PFSK-1 (cell line): ENCODE results near the gene PEX7.

Experiments
- FOXP2 ChIP-seq: optimal IDR thresholded peaks from 2 replicates; pipeline ENCODE3; 2011; ENCODE audit warnings: borderline replicate concordance, control low read depth, inconsistent platforms; ENCODE audit not compliant: insufficient read depth; ENCODE audit errors: extremely low read length, extremely low read depth
- POLR2AphosphoS5 ChIP-seq: IDR thresholded peaks from 2 replicates; pipeline ENCODE4 v1.6.1; 2012; ENCODE audit warnings: low read depth, mild to moderate bottlenecking, control low read depth, low read length, moderate library complexity
- REST ChIP-seq, 2 experiments: IDR thresholded peaks; 2 replicates each; pipeline versions ENCODE4 v1.6.1 to v1.8.0; 2011 to 2012; ENCODE audit warnings: low read depth in 2 of 2, low read length in 2 of 2, control low read depth in 1 of 2, inconsistent platforms in 1 of 2, mild to moderate bottlenecking in 1 of 2, moderate library complexity in 1 of 2; ENCODE audit not compliant: insufficient read depth in 1 of 2
- SIN3A ChIP-seq: IDR thresholded peaks from 2 replicates; pipeline ENCODE4 v1.6.1; 2012; ENCODE audit warnings: mild to moderate bottlenecking, low read length, moderate library complexity, borderline replicate concordance; ENCODE audit not compliant: insufficient read depth
- TAF1 ChIP-seq: IDR thresholded peaks from 2 replicates; pipeline ENCODE4 v1.6.1; 2012; ENCODE audit warnings: low read length, control low read depth, borderline replicate concordance; ENCODE audit not compliant: insufficient read depth

PEX7 gene

GRCh38 chr6:136955123-136955522, 132.7 kb downstream of the PEX7 start:
- TF ChIP-seq SIN3A (no peak), POLR2AphosphoS5 (no peak), FOXP2 (no peak), TAF1 (no peak), REST (IDR thresholded peaks at IDR 0.05; ENCODE audit: insufficient read depth in 1 of 2, low read depth in 2 of 2, low read length in 2 of 2) (no peak)

- TF ChIP-seq REST (IDR thresholded peaks at IDR 0.05; ENCODE audit: insufficient read depth in 1 of 2, low read depth in 2 of 2, low read length in 2 of 2), result no peak
- TF ChIP-seq SIN3A, result no peak
- TF ChIP-seq TAF1, result no peak
- TF ChIP-seq FOXP2, result no peak
- TF ChIP-seq POLR2AphosphoS5, result no peak
Measured at GRCh38 chr6:136956590-136957544, 134.5 kb downstream of the PEX7 start.

GRCh38 chr6:136958168-136958567, 135.8 kb downstream of the PEX7 start:
- TF ChIP-seq REST (IDR thresholded peaks at IDR 0.05; ENCODE audit: insufficient read depth in 1 of 2, low read depth in 2 of 2, low read length in 2 of 2) (no peak), FOXP2 (no peak), POLR2AphosphoS5 (no peak), TAF1 (no peak), SIN3A (no peak)

GRCh38 chr6:136959471-136959891, 137.1 kb downstream of the PEX7 start:
- TF ChIP-seq TAF1 (no peak), SIN3A (no peak), REST (IDR thresholded peaks at IDR 0.05; ENCODE audit: insufficient read depth in 1 of 2, low read depth in 2 of 2, low read length in 2 of 2) (no peak), POLR2AphosphoS5 (no peak), FOXP2 (no peak)
